HG02884 (cell line): ENCODE results near the gene YPEL5.
"Not testable (repeated sequence)": the region's sequence is repeated elsewhere in the genome, so short reads cannot be mapped to it uniquely, and the experiment has no call there.

ENCODE experiments used
- ATAC-seq: cut with Tn5 transposase; IDR thresholded peaks from one replicate; pipeline ENCODE4 v1.9.1; 2021; ENCODE audit warnings: mild to moderate bottlenecking, moderate library complexity; ENCODE audit not compliant: unreplicated experiment

The YPEL5 gene

DNA sequence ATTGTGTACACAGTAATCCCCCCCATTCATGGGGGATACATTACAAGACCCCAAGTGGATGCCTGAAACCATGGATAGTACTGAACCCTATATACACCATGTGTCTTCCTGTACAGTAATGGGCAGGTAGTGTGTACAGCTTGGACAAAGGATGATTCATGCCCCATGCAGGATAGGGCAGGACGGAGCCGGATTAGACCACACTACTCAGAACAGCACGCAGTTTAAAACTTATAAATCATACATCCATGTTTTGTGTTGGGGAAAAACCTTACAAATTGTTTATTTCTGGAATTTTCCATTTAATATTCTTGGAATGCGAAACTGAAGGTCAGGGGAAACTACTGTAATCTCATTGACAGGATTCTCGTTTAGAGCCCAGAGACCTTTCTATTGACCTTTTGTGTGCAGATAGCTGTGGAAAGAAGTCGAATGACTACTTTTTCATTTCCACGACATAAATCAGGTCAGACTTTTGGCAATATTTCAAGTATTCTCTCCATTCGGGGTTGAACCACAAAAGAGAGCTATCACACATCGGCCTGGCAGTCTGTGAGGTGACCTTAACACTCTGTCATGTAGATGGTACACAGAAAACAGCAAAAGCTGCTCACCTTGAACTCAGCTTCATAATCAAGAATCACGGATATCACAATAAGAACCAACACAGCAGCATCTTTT is 9.9 kb upstream of the YPEL5 start:
- no peak for ATAC-seq

DNA sequence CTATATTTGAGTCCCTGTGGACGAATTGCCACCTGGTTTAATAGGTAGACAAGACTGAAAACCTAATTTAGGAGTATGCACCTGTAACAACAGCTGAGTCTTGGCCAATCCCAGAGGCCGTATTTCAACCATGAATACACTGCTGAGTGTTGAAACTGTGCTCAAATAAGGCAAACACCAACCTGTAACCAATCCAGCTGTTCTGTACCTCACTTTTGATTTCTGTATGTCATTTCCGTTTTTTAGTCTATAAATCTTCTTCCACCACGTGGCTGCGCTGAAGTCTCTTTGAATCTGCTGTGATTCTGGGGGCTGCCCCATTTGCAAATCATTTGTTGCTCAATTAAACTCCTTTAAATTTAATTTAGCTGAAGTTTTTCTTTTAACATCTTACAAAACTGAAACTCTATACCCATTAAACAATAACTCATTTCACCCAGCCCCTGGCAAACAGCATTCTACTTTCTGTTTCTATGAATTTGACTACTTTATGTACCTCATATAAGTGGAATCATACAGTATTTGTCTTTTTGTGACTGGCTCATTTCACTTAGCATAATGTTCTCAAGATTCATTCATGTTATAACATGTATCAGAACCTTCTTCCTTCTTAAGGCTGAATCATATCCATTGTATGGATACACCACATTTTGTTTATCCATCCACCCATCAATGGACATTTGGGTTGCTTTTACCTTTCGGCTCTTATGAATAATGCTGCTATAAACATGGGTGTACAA is 7.5 kb upstream of the YPEL5 start:
- peak; percentile 71 for ATAC-seq

GRCh38 chr2:30141136-30141535 is 5.7 kb upstream of the YPEL5 start:
- no peak for ATAC-seq

- no peak for ATAC-seq
Observed at GRCh38 chr2:30144260-30144659, 2.5 kb upstream of the YPEL5 start.

- ATAC-seq, result not testable (repeated sequence)
Observed at GRCh38 chr2:30144951-30145350, 1.9 kb upstream of the YPEL5 start.

- no peak for ATAC-seq
Observed at GRCh38 chr2:30145826-30146336, 926 bp upstream of the YPEL5 start.

DNA sequence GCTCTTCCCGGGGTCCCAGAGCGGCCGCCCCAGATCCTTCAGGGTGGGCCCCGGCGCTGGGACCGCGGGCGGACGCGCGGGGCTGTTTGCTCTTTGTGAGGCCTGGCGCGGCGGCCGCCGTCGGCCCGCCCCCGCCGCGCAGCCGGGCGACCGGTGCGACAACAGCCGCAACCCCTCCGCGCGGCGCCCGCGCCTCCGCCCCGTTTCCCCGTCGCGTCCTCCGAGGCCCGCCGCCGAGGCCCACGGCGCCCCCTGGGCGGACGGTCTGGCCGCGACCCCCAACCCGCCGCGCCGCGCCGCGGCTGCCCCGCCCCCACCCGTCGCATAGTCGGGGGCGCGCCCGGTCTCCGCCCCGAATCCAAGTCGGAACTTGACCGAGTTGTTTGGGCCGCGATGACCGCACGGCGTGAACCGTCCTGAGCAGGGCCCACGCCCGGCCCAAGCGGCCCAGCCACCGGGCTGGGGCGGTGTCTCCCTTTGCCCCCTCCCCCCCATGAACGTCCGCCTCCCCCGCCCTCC is 448 bp downstream of the YPEL5 start:
- ATAC-seq, result no peak

DNA sequence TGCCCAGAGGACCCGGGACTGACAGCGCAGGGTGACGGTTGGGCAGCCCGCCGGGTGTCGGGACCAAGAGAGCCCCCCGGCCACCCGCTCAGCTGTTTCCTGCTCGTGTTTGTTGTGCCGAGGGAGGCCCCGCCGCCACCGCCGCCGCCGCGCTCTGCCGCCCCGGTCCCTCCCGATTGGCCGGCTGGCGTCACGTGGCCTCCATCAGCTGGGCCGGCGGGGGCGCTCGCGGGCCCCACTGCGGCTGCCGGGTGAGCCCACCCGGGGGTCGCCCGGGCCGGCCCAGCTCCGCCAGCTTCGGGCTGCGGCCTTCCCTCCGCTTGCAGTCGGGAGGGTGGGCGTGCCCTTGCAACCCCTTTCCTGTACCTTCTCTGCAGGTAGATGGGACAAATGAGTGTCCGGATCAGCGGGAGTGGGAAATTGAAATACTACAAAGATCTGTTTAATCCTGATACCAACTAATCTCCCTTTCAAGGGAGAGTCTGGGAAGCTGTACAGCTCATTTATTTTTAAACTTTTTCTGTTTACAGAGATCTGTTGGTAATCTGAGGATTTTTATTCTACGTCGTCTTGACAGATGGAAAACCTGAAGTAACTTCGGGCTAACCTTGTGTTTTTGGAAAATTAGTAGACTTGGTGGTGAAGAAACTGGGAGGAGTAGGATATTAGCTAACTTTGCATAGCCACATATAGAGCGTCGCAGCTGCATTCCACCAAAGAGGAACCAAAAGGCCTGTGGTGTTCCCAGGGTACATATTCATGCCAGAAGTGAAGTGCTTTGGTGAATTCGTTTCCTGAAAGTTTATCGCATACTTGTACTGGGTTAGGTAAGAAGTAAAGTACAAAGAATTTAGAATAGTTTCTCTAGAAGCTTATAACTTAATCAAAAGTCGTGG is 1.2 kb downstream of the YPEL5 start:
- no peak for ATAC-seq

GRCh38 chr2:30148850-30149249 is 2.0 kb downstream of the YPEL5 start:
- no peak for ATAC-seq

DNA sequence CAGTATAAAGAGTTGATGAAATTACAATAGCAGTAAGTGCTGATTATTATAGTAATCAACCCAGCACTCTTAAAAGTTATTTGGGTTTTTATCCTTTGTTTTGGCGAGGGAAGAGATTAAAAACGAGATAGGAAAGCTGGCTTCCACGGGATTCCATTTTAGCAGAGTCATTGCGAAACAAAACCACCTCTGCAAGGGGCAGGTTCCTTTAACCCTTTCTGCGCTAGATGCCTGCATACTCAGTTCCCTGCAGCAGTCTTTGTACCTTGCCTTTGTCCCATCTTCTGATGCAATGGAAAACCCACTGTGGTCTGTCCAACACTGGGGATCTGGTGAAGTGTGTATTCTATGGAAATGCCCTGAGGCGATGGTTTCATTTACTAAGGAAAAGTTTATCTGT is 2.7 kb downstream of the YPEL5 start:
- no peak for ATAC-seq

- ATAC-seq, result no peak
Observed at GRCh38 chr2:30149976-30150375, 3.2 kb downstream of the YPEL5 start.

DNA sequence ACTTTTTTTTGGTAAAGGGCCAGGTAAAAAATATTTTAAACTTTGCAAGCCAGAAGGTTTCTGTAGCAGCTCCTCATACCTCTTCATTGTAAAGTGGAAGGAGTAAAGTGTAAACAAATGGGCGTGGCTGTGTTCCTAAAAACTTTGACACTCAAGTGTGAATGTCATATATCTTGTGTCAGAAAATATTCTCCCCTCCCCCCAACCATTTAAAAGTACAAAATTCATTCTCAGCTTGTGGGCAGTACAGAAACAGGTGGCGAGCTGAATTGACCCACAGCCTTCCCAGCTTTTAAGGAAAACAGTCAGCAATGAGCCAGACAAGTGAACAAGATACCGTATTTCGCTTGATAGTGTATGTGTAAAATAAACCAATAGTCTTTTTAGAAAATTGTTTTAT is 4.0 kb downstream of the YPEL5 start:
- no peak for ATAC-seq

DNA sequence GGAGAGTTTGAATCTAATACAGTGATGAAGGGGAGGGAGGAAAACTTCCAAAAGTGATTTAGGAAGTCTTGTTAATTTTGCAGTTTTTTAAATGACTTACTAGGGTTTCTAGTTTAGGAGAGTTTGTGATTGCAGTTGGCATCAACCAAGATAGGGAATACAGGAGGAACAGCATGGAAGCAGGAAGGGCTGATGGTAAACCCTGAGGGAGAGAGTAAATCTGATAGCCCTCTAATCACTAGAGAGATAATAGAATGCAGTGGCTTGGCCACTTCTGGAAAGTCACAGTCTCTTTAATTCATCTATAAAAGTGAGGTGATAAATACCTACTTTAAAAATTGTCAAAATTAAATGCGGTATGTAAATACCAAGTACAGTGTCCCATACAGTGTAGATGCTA is 5.6 kb downstream of the YPEL5 start:
- ATAC-seq, result no peak

DNA sequence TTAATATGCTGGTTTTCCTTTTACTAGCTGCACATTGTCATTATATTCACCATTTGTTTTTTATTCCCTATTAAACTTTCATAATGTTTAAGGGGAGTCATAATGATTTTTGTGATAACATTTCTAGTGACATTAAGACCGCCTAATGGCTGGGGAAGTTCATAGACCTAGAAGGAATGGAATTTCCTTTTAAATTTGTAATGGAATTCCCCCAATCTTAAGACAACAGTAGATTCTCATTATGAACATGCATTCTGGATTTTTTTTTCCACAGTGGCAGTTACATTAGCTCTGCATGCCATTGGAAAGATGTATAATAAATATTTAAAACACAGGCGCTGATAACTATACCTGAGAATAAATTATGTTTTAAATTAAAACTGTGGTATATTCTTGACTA is 8.4 kb downstream of the YPEL5 start:
- ATAC-seq, result no peak

DNA sequence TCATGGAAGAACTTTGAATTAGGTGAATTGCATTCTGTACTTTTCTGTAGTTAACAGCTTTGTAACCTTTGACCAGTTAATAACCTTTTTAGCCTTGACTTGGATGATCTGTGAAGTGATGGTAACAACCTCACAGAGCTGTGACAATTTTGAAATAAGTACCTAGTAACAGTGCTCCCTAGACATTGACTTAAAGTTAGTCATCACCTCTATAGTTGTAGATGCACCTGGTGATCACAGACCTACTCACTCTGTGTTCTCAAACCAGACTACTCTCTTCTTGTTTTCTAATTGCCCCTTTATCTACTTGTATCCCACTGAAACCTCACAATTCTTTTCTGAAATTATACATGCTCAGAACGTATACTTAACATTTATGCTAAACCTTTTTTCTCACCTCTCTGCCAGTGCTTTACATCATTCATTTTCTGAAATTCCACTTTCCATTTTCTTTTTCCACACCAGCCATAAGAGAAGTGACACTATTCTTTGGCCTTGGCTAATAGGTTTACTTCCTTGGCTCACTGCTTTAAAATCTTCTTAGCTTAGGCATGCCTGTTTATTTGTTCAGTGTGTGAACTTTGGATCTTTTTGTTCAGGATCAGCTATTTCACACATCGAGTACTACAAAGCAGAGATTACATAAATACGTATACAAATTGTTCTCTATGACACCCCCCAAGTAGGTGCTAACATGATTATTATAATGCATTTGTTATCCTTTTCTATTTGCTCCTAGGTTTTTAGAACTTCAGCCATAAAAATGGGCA is 9.3 kb downstream of the YPEL5 start:
- ATAC-seq, result no peak

DNA sequence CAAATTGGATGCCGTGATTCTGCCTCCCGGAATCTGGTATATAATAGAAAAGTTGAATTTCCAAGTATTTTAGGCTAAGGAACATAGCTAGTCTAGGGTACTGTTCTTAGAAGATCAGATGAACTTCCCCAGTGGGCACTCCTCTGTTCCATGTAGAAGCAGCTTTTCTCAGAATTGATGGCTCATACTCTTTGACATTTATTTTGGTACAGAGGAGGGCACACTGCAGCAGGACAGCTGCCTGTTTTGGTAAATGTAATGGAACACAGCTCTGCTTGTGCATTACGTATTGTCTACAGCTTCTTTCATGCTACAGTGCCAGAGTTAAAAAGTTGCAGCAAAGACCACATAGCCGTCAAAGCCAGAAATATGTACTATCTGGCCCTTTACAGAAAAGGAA is 10.8 kb downstream of the YPEL5 start:
- no peak for ATAC-seq

DNA sequence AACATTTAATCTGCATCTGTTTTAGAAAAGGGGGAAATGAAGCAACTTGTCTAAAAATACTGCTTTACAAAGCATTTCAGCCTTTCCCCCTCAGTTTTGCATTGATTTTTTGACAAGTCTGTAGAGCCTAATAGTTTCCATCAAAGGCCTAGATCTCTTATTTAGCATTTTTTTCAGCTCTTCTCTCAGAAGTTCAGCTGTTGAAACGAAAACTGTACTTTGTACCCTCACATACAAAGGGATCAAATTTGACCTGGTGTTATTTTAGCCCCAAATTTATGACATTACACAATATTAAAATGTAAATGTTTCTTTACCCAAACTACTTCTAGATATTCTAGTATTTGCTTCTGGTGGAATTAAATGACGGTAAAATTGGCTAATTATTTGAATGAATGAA is 13.0 kb downstream of the YPEL5 start:
- ATAC-seq, result no peak

- no peak for ATAC-seq
Observed at GRCh38 chr2:30161929-30162706, 15.3 kb downstream of the YPEL5 start.

- ATAC-seq, result no peak
Observed at GRCh38 chr2:30162806-30163205, 16.0 kb downstream of the YPEL5 start.
